ENCODE measurements around the gene APOL3. TPM values are rescaled to one million over a fixed set of nuclear protein-coding genes. Genes with fewer than 3 reads are reported as not detected.

Gene APOL3
- total and polyA plus RNA-seq, 2 of the 13 experiments (the other 11 are each of a cell fraction or from before 2014, with no cell fraction given) = 3.8 to 5.4 TPM

DNA sequence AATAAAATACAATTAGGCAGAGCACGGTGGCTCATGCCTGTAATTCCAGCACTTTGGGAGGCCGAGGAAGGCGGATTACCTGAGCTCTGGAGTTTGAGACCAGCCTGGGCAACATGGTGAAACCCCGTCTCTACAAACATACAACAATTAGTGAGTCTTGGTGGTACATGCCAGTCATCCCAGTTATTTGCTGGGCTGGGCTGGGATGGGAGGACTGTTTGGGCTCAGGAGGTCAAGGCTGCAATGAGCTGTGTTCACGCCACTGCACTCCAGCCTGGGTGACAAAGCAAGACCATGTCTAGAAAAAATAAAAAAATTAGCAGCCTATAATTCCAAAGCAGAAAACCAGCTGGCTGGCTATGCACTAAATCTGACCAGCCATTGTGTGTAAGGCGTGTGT lies 35.1 kb downstream of the APOL3 start (continued):
- TF ChIP-seq ZNF562 (CRISPR knock-in tag; IDR thresholded peaks at IDR 0.05; ENCODE audit: borderline replicate concordance) (no peak), EEA1 (CRISPR knock-in tag; IDR thresholded peaks at IDR 0.05; ENCODE audit: borderline replicate concordance) (no peak), KMT2B (CRISPR knock-in tag; IDR thresholded peaks at IDR 0.05) (no peak), FOXK1 (CRISPR knock-in tag; IDR thresholded peaks at IDR 0.05; ENCODE audit: borderline replicate concordance, low read depth) (no peak), KIAA2018 (CRISPR knock-in tag; IDR thresholded peaks at IDR 0.05; ENCODE audit: borderline replicate concordance) (no peak), SYNCRIP (IDR thresholded peaks at IDR 0.05; ENCODE audit: insufficient read depth, low read depth, low read length) (no peak), ARID2 (CRISPR knock-in tag; IDR thresholded peaks at IDR 0.05; ENCODE audit: borderline replicate concordance) (no peak)
- TF ChIP-seq, protein P1, sequence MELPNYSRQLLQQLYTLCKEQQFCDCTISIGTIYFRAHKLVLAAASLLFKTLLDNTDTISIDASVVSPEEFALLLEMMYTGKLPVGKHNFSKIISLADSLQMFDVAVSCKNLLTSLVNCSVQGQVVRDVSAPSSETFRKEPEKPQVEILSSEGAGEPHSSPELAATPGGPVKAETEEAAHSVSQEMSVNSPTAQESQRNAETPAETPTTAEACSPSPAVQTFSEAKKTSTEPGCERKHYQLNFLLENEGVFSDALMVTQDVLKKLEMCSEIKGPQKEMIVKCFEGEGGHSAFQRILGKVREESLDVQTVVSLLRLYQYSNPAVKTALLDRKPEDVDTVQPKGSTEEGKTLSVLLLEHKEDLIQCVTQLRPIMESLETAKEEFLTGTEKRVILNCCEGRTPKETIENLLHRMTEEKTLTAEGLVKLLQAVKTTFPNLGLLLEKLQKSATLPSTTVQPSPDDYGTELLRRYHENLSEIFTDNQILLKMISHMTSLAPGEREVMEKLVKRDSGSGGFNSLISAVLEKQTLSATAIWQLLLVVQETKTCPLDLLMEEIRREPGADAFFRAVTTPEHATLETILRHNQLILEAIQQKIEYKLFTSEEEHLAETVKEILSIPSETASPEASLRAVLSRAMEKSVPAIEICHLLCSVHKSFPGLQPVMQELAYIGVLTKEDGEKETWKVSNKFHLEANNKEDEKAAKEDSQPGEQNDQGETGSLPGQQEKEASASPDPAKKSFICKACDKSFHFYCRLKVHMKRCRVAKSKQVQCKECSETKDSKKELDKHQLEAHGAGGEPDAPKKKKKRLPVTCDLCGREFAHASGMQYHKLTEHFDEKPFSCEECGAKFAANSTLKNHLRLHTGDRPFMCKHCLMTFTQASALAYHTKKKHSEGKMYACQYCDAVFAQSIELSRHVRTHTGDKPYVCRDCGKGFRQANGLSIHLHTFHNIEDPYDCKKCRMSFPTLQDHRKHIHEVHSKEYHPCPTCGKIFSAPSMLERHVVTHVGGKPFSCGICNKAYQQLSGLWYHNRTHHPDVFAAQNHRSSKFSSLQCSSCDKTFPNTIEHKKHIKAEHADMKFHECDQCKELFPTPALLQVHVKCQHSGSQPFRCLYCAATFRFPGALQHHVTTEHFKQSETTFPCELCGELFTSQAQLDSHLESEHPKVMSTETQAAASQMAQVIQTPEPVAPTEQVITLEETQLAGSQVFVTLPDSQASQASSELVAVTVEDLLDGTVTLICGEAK (IDR thresholded peaks at IDR 0.05) = no peak
- TF ChIP-seq, protein P1 (CRISPR knock-in tag; IDR thresholded peaks at IDR 0.05) = no peak
- TF ChIP-seq, protein P2, sequence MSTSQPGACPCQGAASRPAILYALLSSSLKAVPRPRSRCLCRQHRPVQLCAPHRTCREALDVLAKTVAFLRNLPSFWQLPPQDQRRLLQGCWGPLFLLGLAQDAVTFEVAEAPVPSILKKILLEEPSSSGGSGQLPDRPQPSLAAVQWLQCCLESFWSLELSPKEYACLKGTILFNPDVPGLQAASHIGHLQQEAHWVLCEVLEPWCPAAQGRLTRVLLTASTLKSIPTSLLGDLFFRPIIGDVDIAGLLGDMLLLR (CRISPR knock-in tag; IDR thresholded peaks at IDR 0.05) = no peak

Data from HepG2 (cell line).